Gastrocnemius medialis (tissue), 4 donors: ENCODE data around the gene OLAH.

Experiments
- POLR2A ChIP-seq, 2 donors: fragments of 450-650 bp; IDR thresholded peaks; one replicate each; pipeline ENCODE4 v1.6.1; 2017; ENCODE audit warnings: antibody characterized with exemption in 2 of 2, mild to moderate bottlenecking in 2 of 2, moderate library complexity in 2 of 2
- TF ChIP-seq, protein P1 (sequence below), 5 experiments: fragments of 450-650 bp in 3 of 5; fragments of 200-600 bp in 2 of 5; sonication (generic) in 2 of 5; IDR thresholded peaks in 4 of 5; conservative IDR thresholded peaks in 1 of 5; 1 replicate in 4 of 5; 2 replicates in 1 of 5; pipeline ENCODE4 v1.5.1; 2016 to 2019; ENCODE audit warnings: antibody characterized with exemption in 5 of 5, mild to moderate bottlenecking in 3 of 5, moderate library complexity in 3 of 5

DNA sequence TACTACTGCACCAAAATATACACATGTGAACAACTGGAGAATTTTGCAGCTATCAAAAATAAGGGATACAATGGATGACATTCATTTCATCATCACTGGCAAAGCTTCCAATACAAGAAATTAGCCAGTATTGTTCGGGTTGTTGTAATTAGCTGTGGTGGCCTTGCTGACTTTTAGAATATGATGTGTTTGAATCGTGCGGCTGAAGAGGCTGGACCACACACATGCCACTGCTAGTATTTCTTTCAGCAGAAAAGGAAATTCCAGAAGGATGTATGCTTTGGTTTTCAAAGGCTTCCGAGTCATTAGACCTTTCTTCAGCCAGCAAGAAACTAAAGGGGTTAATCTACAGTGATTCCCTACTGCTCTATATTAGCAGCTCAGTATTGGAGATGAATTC is 70.0 kb downstream of the OLAH start:
- TF ChIP-seq, protein P1, sequence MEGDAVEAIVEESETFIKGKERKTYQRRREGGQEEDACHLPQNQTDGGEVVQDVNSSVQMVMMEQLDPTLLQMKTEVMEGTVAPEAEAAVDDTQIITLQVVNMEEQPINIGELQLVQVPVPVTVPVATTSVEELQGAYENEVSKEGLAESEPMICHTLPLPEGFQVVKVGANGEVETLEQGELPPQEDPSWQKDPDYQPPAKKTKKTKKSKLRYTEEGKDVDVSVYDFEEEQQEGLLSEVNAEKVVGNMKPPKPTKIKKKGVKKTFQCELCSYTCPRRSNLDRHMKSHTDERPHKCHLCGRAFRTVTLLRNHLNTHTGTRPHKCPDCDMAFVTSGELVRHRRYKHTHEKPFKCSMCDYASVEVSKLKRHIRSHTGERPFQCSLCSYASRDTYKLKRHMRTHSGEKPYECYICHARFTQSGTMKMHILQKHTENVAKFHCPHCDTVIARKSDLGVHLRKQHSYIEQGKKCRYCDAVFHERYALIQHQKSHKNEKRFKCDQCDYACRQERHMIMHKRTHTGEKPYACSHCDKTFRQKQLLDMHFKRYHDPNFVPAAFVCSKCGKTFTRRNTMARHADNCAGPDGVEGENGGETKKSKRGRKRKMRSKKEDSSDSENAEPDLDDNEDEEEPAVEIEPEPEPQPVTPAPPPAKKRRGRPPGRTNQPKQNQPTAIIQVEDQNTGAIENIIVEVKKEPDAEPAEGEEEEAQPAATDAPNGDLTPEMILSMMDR (IDR thresholded peaks at IDR 0.05 in 4 of 5, conservative IDR thresholded peaks at IDR 0.05 in 1 of 5) = no peak
- TF ChIP-seq POLR2A (IDR thresholded peaks at IDR 0.05) = no peak
